ENCODE results near the gene RAB6A. TPM values are rescaled to one million over a fixed set of nuclear protein-coding genes. Genes with fewer than 3 reads are reported as not detected.

RAB6A gene
- total RNA-seq, 2 donors from 2014 or later: 179 to 247 TPM

- no peaks in the 10 kb centered on the region for H3K9me3 ChIP-seq
- H3K4me1 ChIP-seq (ENCODE audit: control insufficient read depth in 1 of 2, low read depth in 2 of 2): peaks cover 14 to 22% of the 10 kb centered on the region in 2 donors
- H3K27ac ChIP-seq: no peak overlapping the region
- H3K27me3 ChIP-seq (replicated peaks; ENCODE audit: insufficient read depth): no peaks in the 10 kb centered on the region
- no peak for TF ChIP-seq CTCF (IDR thresholded peaks at IDR 0.05)
- H3K36me3 ChIP-seq: no peaks in the 10 kb centered on the region
- no peak for ATAC-seq (ENCODE audit: insufficient number of reproducible peaks, low FRiP score, low read depth)
- no peak overlapping the region for H3K4me3 ChIP-seq
- DNase-seq (ENCODE audit: low spot score): no peak
Observed at GRCh38 chr11:73762732-73763131, 1.9 kb upstream of the RAB6A start.

- peaks cover 17 to 32% of the 10 kb centered on the region in 2 donors for H3K4me1 ChIP-seq (ENCODE audit: control insufficient read depth in 1 of 2, low read depth in 2 of 2)
- H3K36me3 ChIP-seq: no peaks in the 10 kb centered on the region
- no peaks in the 10 kb centered on the region for H3K27me3 ChIP-seq (replicated peaks; ENCODE audit: insufficient read depth)
- peak overlapping the region; percentile 90 for H3K4me3 ChIP-seq
- TF ChIP-seq CTCF (IDR thresholded peaks at IDR 0.05): no peak
- no peaks in the 10 kb centered on the region for H3K9me3 ChIP-seq
- H3K27ac ChIP-seq: peak overlapping the region; percentile 74 to 99
- peak; percentile 31 for ATAC-seq (ENCODE audit: insufficient number of reproducible peaks, low FRiP score, low read depth)
- no peak for DNase-seq (ENCODE audit: low spot score)
Observed at GRCh38 chr11:73761403-73761945, 600 bp upstream of the RAB6A start.

GRCh38 chr11:73760135-73760678 lies 667 bp downstream of the RAB6A start:
- peak overlapping the region; percentile 94 to 99 for H3K27ac ChIP-seq
- peaks cover 17 to 34% of the 10 kb centered on the region in 2 donors for H3K4me1 ChIP-seq (ENCODE audit: control insufficient read depth in 1 of 2, low read depth in 2 of 2)
- TF ChIP-seq CTCF (IDR thresholded peaks at IDR 0.05): no peak
- H3K9me3 ChIP-seq: no peaks in the 10 kb centered on the region
- peak overlapping the region; percentile 90 for H3K4me3 ChIP-seq
- peak; percentile 31 for ATAC-seq (ENCODE audit: insufficient number of reproducible peaks, low FRiP score, low read depth)
- H3K36me3 ChIP-seq: no peaks in the 10 kb centered on the region
- DNase-seq (ENCODE audit: low spot score): peak; percentile 6
- H3K27me3 ChIP-seq (replicated peaks; ENCODE audit: insufficient read depth): no peaks in the 10 kb centered on the region

- H3K27me3 ChIP-seq (replicated peaks; ENCODE audit: insufficient read depth): no peaks in the 10 kb centered on the region
- DNase-seq (ENCODE audit: low spot score): no peak
- H3K4me1 ChIP-seq (ENCODE audit: control insufficient read depth in 1 of 2, low read depth in 2 of 2): peaks cover 17 to 34% of the 10 kb centered on the region in 2 donors
- no peak for ATAC-seq (ENCODE audit: insufficient number of reproducible peaks, low FRiP score, low read depth)
- H3K9me3 ChIP-seq: no peaks in the 10 kb centered on the region
- peak overlapping the region; percentile 90 for H3K4me3 ChIP-seq
- H3K36me3 ChIP-seq: no peaks in the 10 kb centered on the region
- H3K27ac ChIP-seq: peak overlapping the region; percentile 94 to 99
- peak; percentile 44 for TF ChIP-seq CTCF (IDR thresholded peaks at IDR 0.05)
Observed at GRCh38 chr11:73759610-73760134, 1.2 kb downstream of the RAB6A start.

GRCh38 chr11:73758451-73758850 lies 2.4 kb downstream of the RAB6A start:
- Histone ChIP-seq H3K27me3 (replicated peaks; ENCODE audit: insufficient read depth) (no peaks in the 10 kb centered on the region), H3K36me3 (no peaks in the 10 kb centered on the region), H3K27ac (no peak overlapping the region), H3K4me3 (peak overlapping the region; percentile 90), H3K9me3 (no peaks in the 10 kb centered on the region), H3K4me1 (ENCODE audit: control insufficient read depth in 1 of 2, low read depth in 2 of 2) (peaks cover 17 to 34% of the 10 kb centered on the region in 2 donors)
- TF ChIP-seq CTCF (IDR thresholded peaks at IDR 0.05): no peak
- ATAC-seq (ENCODE audit: insufficient number of reproducible peaks, low FRiP score, low read depth) (no peak), DNase-seq (ENCODE audit: low spot score) (no peak)
